K562 (cell line): Measurements from ENCODE around the gene METTL25B. TPM values are rescaled to one million over a fixed set of nuclear protein-coding genes. Genes with fewer than 3 reads are reported as not detected.

Experiments used
- ARID1B ChIP-seq: fragments of 450-650 bp; IDR thresholded peaks from 2 replicates; pipeline ENCODE4 v1.6.1; 2016; ENCODE audit warnings: antibody characterized with exemption, mild to moderate bottlenecking, inconsistent platforms
- BHLHE40 ChIP-seq: IDR thresholded peaks from 2 replicates; pipeline ENCODE4 v1.6.1; 2011; ENCODE audit warnings: low read length, improper control_type of control experiment
- FOSL1 ChIP-seq: fragments of 200-800 bp; sonication (Bioruptor generic); conservative IDR thresholded peaks from 2 replicates; pipeline ENCODE4 v1.6.1; 2016; ENCODE audit warnings: missing genetic modification characterization, missing compliant biosample characterization
- HDAC1 ChIP-seq, 2 experiments: fragments of 450-650 bp; IDR thresholded peaks; 2 replicates each; pipeline ENCODE4 v1.6.1; 2016 to 2017; ENCODE audit warnings: inconsistent platforms in 1 of 2, mild to moderate bottlenecking in 1 of 2, moderate library complexity in 1 of 2
- HLTF ChIP-seq: fragments of 450-650 bp; IDR thresholded peaks from 2 replicates; pipeline ENCODE4 v1.6.1; 2016
- HNRNPUL1 ChIP-seq: fragments of 200-400 bp; formaldehyde crosslinking; IDR thresholded peaks from 2 replicates; pipeline ENCODE4 v1.6.1; 2017; ENCODE audit warnings: low read length
- HSF4 ChIP-seq: fragments of 250-450 bp; sonication (Bioruptor Pico); IDR thresholded peaks from 2 replicates; pipeline ENCODE4 v2.1.2; 2022; ENCODE audit warnings: mild to moderate bottlenecking, moderate library complexity, borderline replicate concordance
- SMAD2 ChIP-seq: fragments of 150-350 bp; IDR thresholded peaks from 2 replicates; pipeline ENCODE4 v1.6.1; 2014; ENCODE audit warnings: low read depth, mild to moderate bottlenecking, low read length
- SOX6 ChIP-seq: fragments of 450-650 bp; IDR thresholded peaks from 2 replicates; pipeline ENCODE4 v1.6.1; 2014; ENCODE audit warnings: mild to moderate bottlenecking
- XRCC4 ChIP-seq: IDR thresholded peaks from one replicate; pipeline ENCODE4 v1.6.1; 2011; ENCODE audit not compliant: insufficient read depth, insufficient read length; ENCODE audit errors: extremely low read depth
- ZFPM2 ChIP-seq: fragments of 250-450 bp; sonication (Bioruptor Pico); IDR thresholded peaks from 2 replicates; pipeline ENCODE4 v1.5.1; 2022; ENCODE audit warnings: mild to moderate bottlenecking
- ZNF347 ChIP-seq: fragments of 450-650 bp; formaldehyde crosslinking; IDR thresholded peaks from 2 replicates; pipeline ENCODE4 v1.4.0; 2020; ENCODE audit warnings: low read depth, mild to moderate bottlenecking, moderate library complexity
- ZNF717 ChIP-seq: fragments of 250-450 bp; sonication (Bioruptor Pico); IDR thresholded peaks from 2 replicates; pipeline ENCODE4 v1.5.0; 2021
- ZNF778 ChIP-seq: fragments of 450-650 bp; formaldehyde crosslinking; IDR thresholded peaks from 2 replicates; pipeline ENCODE4 v1.4.0; 2020; ENCODE audit warnings: mild to moderate bottlenecking, moderate library complexity
- polyA plus RNA-seq, 8 experiments: library from polyadenylated mRNA; depleted of rRNA in 4 of 8; stranded (reverse) in 5 of 8; unstranded in 3 of 8; fragments of >200 nt; fragmentation: Nextera tagmentation in 2 of 8; fragmentation: Illumina TruSeq in 1 of 8; extraction: Ambion mirVana in 2 of 8; extraction: Trizol in 1 of 8; gene quantifications; 2 replicates each; pipeline versions ENCODE4 v1.2.1 to v1.2.3, GENCODE V29; 2011 to 2014; ENCODE audit warnings: inconsistent platforms in 1 of 8, missing spikeins in 1 of 8
- total RNA-seq, 7 experiments: library from RNA; depleted of rRNA in 6 of 7; stranded (reverse); fragments of >200 nt in 6 of 7; fragmentation: Illumina TruSeq in 2 of 7; extraction: Trizol in 2 of 7; gene quantifications; 2 replicates each; pipeline versions ENCODE4 v1.2.1 to v1.2.3, GENCODE V29; 2011 to 2021; ENCODE audit warnings: low replicate concordance in 1 of 7
- TF ChIP-seq, protein P1 (sequence below): fragments of 200-800 bp; sonication (Bioruptor generic); IDR thresholded peaks from 2 replicates; pipeline ENCODE4 v1.6.1; 2017; ENCODE audit warnings: missing genetic modification characterization, missing compliant biosample characterization
- TF ChIP-seq, protein P2 (sequence below): sonication (generic); formaldehyde crosslinking; IDR thresholded peaks from 2 replicates; pipeline ENCODE4 v1.8.0; 2022; ENCODE audit warnings: mild to moderate bottlenecking, missing genetic modification reagents
- TF ChIP-seq, protein P3 (sequence below): fragments of 200-400 bp; formaldehyde crosslinking; IDR thresholded peaks from 2 replicates; pipeline ENCODE4 v1.6.1; 2017; ENCODE audit warnings: mild to moderate bottlenecking, low read depth, low read length, moderate library complexity

METTL25B gene
- total and polyA plus RNA-seq, 9 of the 15 experiments (the other 6 are each of a cell fraction or from before 2014, with no cell fraction given): 7.7 to 48.3 (median 33.1) TPM

DNA sequence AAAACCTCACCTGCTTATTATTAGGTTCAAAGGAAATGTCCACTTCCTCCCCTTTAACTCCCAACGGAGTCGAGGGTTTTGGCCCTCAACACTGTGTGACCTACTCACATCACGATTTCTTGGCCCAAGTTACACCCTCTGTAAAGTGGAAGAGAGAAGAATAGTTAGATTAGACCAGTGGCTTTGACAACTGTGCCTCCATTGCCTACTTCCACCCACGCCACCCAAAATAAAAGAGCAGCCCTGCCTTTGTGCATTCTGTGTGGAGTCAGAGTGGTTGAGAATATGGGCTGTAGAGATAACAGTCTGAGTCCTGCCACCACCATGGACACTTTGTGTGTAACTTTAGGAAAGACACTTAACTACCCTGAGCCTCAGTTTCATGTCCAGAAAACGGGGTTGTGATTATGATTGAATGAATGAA lies 27.3 kb downstream of the METTL25B start (continued):
- TF ChIP-seq ZNF778 (no peak), ZNF717 (no peak), SMAD2 (no peak), XRCC4 (no peak), ZFPM2 (0 out of 2 replicates have a peak, but pooled peaks have one; percentile 33), FOSL1 (no peak), ZNF347 (CRISPR knock-in tag) (no peak), HLTF (no peak), BHLHE40 (no peak), HDAC1 (IDR thresholded peaks at IDR 0.05) (peak in 1 of 2 experiments; percentile 46; a peak in 1 of 4 replicates), SOX6 (0 out of 2 replicates have a peak, but pooled peaks have one; percentile 19), HSF4 (CRISPR knock-in tag) (peak; percentile 94), ARID1B (peak; percentile 77), HNRNPUL1 (no peak)
- TF ChIP-seq, protein P1, sequence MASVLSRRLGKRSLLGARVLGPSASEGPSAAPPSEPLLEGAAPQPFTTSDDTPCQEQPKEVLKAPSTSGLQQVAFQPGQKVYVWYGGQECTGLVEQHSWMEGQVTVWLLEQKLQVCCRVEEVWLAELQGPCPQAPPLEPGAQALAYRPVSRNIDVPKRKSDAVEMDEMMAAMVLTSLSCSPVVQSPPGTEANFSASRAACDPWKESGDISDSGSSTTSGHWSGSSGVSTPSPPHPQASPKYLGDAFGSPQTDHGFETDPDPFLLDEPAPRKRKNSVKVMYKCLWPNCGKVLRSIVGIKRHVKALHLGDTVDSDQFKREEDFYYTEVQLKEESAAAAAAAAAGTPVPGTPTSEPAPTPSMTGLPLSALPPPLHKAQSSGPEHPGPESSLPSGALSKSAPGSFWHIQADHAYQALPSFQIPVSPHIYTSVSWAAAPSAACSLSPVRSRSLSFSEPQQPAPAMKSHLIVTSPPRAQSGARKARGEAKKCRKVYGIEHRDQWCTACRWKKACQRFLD (CRISPR knock-in tag): peak; percentile 96
- TF ChIP-seq, protein P2, sequence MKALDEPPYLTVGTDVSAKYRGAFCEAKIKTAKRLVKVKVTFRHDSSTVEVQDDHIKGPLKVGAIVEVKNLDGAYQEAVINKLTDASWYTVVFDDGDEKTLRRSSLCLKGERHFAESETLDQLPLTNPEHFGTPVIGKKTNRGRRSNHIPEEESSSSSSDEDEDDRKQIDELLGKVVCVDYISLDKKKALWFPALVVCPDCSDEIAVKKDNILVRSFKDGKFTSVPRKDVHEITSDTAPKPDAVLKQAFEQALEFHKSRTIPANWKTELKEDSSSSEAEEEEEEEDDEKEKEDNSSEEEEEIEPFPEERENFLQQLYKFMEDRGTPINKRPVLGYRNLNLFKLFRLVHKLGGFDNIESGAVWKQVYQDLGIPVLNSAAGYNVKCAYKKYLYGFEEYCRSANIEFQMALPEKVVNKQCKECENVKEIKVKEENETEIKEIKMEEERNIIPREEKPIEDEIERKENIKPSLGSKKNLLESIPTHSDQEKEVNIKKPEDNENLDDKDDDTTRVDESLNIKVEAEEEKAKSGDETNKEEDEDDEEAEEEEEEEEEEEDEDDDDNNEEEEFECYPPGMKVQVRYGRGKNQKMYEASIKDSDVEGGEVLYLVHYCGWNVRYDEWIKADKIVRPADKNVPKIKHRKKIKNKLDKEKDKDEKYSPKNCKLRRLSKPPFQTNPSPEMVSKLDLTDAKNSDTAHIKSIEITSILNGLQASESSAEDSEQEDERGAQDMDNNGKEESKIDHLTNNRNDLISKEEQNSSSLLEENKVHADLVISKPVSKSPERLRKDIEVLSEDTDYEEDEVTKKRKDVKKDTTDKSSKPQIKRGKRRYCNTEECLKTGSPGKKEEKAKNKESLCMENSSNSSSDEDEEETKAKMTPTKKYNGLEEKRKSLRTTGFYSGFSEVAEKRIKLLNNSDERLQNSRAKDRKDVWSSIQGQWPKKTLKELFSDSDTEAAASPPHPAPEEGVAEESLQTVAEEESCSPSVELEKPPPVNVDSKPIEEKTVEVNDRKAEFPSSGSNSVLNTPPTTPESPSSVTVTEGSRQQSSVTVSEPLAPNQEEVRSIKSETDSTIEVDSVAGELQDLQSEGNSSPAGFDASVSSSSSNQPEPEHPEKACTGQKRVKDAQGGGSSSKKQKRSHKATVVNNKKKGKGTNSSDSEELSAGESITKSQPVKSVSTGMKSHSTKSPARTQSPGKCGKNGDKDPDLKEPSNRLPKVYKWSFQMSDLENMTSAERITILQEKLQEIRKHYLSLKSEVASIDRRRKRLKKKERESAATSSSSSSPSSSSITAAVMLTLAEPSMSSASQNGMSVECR (CRISPR knock-in tag): no peak
- TF ChIP-seq, protein P3, sequence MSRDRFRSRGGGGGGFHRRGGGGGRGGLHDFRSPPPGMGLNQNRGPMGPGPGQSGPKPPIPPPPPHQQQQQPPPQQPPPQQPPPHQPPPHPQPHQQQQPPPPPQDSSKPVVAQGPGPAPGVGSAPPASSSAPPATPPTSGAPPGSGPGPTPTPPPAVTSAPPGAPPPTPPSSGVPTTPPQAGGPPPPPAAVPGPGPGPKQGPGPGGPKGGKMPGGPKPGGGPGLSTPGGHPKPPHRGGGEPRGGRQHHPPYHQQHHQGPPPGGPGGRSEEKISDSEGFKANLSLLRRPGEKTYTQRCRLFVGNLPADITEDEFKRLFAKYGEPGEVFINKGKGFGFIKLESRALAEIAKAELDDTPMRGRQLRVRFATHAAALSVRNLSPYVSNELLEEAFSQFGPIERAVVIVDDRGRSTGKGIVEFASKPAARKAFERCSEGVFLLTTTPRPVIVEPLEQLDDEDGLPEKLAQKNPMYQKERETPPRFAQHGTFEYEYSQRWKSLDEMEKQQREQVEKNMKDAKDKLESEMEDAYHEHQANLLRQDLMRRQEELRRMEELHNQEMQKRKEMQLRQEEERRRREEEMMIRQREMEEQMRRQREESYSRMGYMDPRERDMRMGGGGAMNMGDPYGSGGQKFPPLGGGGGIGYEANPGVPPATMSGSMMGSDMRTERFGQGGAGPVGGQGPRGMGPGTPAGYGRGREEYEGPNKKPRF: no peak
